Endothelial cell of umbilical vein (primary cell): Measurements from ENCODE around the gene CCT3. TPM values are rescaled to one million over a fixed set of nuclear protein-coding genes. Genes with fewer than 3 reads are reported as not detected.

Experiments
- BruUV-seq: library from RNA; stranded (reverse); fragments of 400-500 nt; replicated peaks from 2 replicates; lab custom pipeline; 2021; lab: Mats Ljungman, UMichigan
- CTCF ChIA-PET: fragments of 300-600, 350-600 bp; sonication (Branson Sonifier 250); formaldehyde crosslinking; loops from one replicate; lab custom pipeline; 2021; ENCODE audit warnings: antibody characterized with exemption, inconsistent platforms; lab: Charles Lee
- POLR2A ChIA-PET: fragments of 300-600, 350-600 bp; sonication (Branson Sonifier 250); formaldehyde crosslinking; loops from one replicate; lab custom pipeline; 2021; ENCODE audit warnings: antibody characterized with exemption, inconsistent platforms; lab: Charles Lee
- DNase-seq: peaks from one replicate; pipeline ENCODE4 v3.0.0-alpha.2; 2011; ENCODE audit warnings: low read depth, low spot score
- FAIRE-seq: peaks from 2 replicates; lab custom pipeline; 2011; peaks lifted over from hg19 to GRCh38; lab: Jason Lieb, UNC
- H2AFZ ChIP-seq: 2 replicates; pipeline ENCODE4 v1.6.0; 2012; ENCODE audit warnings: low read depth, low read length, control low read depth, inconsistent platforms
- H3K27ac ChIP-seq: 2 replicates; pipeline ENCODE4 v1.5.1; 2011; ENCODE audit warnings: low read depth, mild to moderate bottlenecking, control low read depth, low read length, moderate library complexity; ENCODE audit not compliant: insufficient read depth
- H3K27me3 ChIP-seq, 2 experiments: 2 replicates each; pipeline versions ENCODE4 v1.6.0 to v1.6.1; 2011; ENCODE audit warnings: low read length in 2 of 2, mixed read lengths in 1 of 2; ENCODE audit not compliant: control insufficient read depth in 2 of 2, insufficient read depth in 2 of 2
- H3K36me3 ChIP-seq, 2 experiments: 2 replicates in 1 of 2; 3 replicates in 1 of 2; pipeline ENCODE4 v1.5.1; 2011; ENCODE audit warnings: low read length in 2 of 2, mild to moderate bottlenecking in 1 of 2, moderate library complexity in 1 of 2; ENCODE audit not compliant: control insufficient read depth in 2 of 2, insufficient read depth in 2 of 2; ENCODE audit errors: extremely low read depth in 1 of 2
- H3K4me1 ChIP-seq: 3 replicates; pipeline ENCODE4 v1.5.1; 2011; ENCODE audit warnings: mild to moderate bottlenecking, low read length; ENCODE audit not compliant: control insufficient read depth, insufficient read depth; ENCODE audit errors: extremely low read depth
- H3K4me2 ChIP-seq: 2 replicates; pipeline ENCODE4 v1.6.1; 2011; ENCODE audit warnings: low read length, control low read depth, mixed read lengths; ENCODE audit not compliant: insufficient read depth
- H3K4me3 ChIP-seq, 3 experiments: fragments of 200-600 bp in 1 of 3; sonication (generic), shearing (Covaris generic) in 1 of 3; replicated peaks in 1 of 3; 2 replicates each; pipeline ENCODE4 v1.5.1; 2011 to 2016; ENCODE audit warnings: control low read depth in 3 of 3, low read length in 3 of 3, mild to moderate bottlenecking in 2 of 3, inconsistent platforms in 1 of 3, low read depth in 1 of 3, moderate library complexity in 1 of 3; ENCODE audit not compliant: insufficient read depth in 1 of 3
- H3K79me2 ChIP-seq: 2 replicates; pipeline ENCODE4 v1.6.0; 2012; ENCODE audit warnings: low read length, inconsistent platforms; ENCODE audit not compliant: control insufficient read depth, insufficient read depth
- H3K9ac ChIP-seq: replicated peaks from 2 replicates; pipeline ENCODE3; 2011; ENCODE audit warnings: low read length, control low read depth; ENCODE audit not compliant: insufficient read depth; ENCODE audit errors: extremely low read depth
- H3K9me1 ChIP-seq: replicated peaks from 3 replicates; pipeline ENCODE4 v1.6.0; 2011; ENCODE audit warnings: mild to moderate bottlenecking, low read length; ENCODE audit not compliant: control insufficient read depth, insufficient read depth; ENCODE audit errors: extremely low read depth
- H3K9me3 ChIP-seq: replicated peaks from 2 replicates; pipeline ENCODE4 v1.5.1; 2012; ENCODE audit warnings: low read length, inconsistent platforms; ENCODE audit not compliant: control insufficient read depth, insufficient read depth
- H4K20me1 ChIP-seq: replicated peaks from 2 replicates; pipeline ENCODE3; 2011; ENCODE audit warnings: mild to moderate bottlenecking, low read length; ENCODE audit not compliant: control insufficient read depth, insufficient read depth; ENCODE audit errors: extremely low read depth
- EZH2 ChIP-seq: IDR thresholded peaks from 2 replicates; pipeline ENCODE4 v1.6.1; 2012; ENCODE audit warnings: borderline replicate concordance, low read depth, mild to moderate bottlenecking, moderate library complexity, low read length, inconsistent platforms; ENCODE audit not compliant: severe bottlenecking
- FOS ChIP-seq: IDR thresholded peaks from 2 replicates; pipeline ENCODE4 v1.6.1; 2011; ENCODE audit warnings: mild to moderate bottlenecking, low read length, moderate library complexity, borderline replicate concordance; ENCODE audit not compliant: insufficient read depth
- GATA2 ChIP-seq: IDR thresholded peaks from 2 replicates; pipeline ENCODE4 v1.7.0; 2011; ENCODE audit warnings: low read depth, mild to moderate bottlenecking, moderate library complexity, mixed read lengths, low read length; ENCODE audit not compliant: insufficient read length, insufficient read depth
- JUN ChIP-seq: IDR thresholded peaks from 2 replicates; pipeline ENCODE4 v1.6.1; 2011; ENCODE audit warnings: borderline replicate concordance, low read depth; ENCODE audit not compliant: insufficient read length, insufficient read depth
- MYC ChIP-seq: IDR thresholded peaks from one replicate; pipeline ENCODE4 v1.6.1; 2011; ENCODE audit warnings: mild to moderate bottlenecking, low read depth, low read length
- POLR2A ChIP-seq: IDR thresholded peaks from 2 replicates; pipeline ENCODE4 v1.6.1; 2012; ENCODE audit warnings: low read depth, mild to moderate bottlenecking, control low read depth, low read length
- POLR2AphosphoS5 ChIP-seq: IDR thresholded peaks from 2 replicates; pipeline ENCODE4 v1.6.1; 2012; ENCODE audit warnings: low read depth, mild to moderate bottlenecking, control low read depth, low read length, moderate library complexity; ENCODE audit not compliant: insufficient read depth
- dilution Hi-C: fragments of 300-500 bp; cut with MboI; formaldehyde crosslinking; loops from one replicate; pipeline ENCODE4 v1.15.0; 2019; ENCODE audit warnings: low sequenced_read_pairs; ENCODE audit not compliant: extremely low pct_ligation_motif_present
- intact Hi-C: fragments of 100-400 bp; cut with micrococcal nuclease; formaldehyde crosslinking; loops from one replicate; pipeline ENCODE4 v1.10.0; 2022
- polyA plus RNA-seq, 4 experiments: library from polyadenylated mRNA; depleted of rRNA in 3 of 4; stranded (reverse) in 3 of 4; unstranded in 1 of 4; fragments of >200 nt; gene quantifications; 2 replicates each; pipeline versions ENCODE4 v1.2.1 to v1.2.3, GENCODE V29; 2011 to 2012; ENCODE audit warnings: missing spikeins in 1 of 4
- total RNA-seq: library from RNA; stranded (reverse); gene quantifications from 2 replicates; pipeline ENCODE4 v1.2.3, GENCODE V29; 2021
- TF ChIP-seq, protein P1 (sequence below): IDR thresholded peaks from 2 replicates; pipeline ENCODE4 v1.6.1; 2011; ENCODE audit not compliant: insufficient read depth, insufficient read length
- TF ChIP-seq, protein P2 (sequence below), 2 donors: IDR thresholded peaks; 1 replicate in 1 of 2; 2 replicates in 1 of 2; pipeline ENCODE4 v1.5.1; 2011; ENCODE audit warnings: low read length in 2 of 2, mild to moderate bottlenecking in 2 of 2, moderate library complexity in 2 of 2, control low read depth in 1 of 2, inconsistent platforms in 1 of 2, low read depth in 1 of 2; ENCODE audit not compliant: insufficient read depth in 1 of 2; ENCODE audit errors: extremely low read depth in 1 of 2

Gene CCT3
- total and polyA plus RNA-seq, 2 donors (not counting 3 experiments of a cell fraction or from before 2014, with no cell fraction given), result 276 to 367 TPM

DNA sequence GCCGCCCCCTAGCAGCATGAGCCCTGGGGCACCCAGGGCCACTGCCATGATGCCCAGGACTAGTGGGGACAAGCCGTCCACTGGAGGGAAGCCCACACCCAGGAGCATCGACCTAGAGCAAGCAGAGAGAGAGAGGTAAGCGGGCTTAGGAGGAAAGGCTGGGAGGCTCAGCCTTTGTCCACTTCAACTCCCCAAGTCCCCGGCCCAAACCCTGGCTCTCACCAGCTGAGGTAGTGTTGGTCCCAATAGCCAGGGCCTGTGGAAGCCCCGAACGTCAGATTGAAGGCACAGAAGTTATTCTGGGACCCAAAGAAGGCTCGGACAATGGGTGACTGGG lies 45.0 kb downstream of the CCT3 start:
- Histone ChIP-seq H3K27me3 (no peaks in the 10 kb centered on the region), H3K4me2 (no peak overlapping the region), H3K9me1 (no peaks in the 10 kb centered on the region), H3K9me3 (no peaks in the 10 kb centered on the region), H3K4me1 (peaks cover 10% of the 10 kb centered on the region), H3K27ac (no peak overlapping the region), H3K9ac (no peak overlapping the region), H3K79me2 (peaks cover 6% of the 10 kb centered on the region), H2AFZ (no peak overlapping the region), H4K20me1 (no peaks in the 10 kb centered on the region), H3K36me3 (peaks cover 0 to 4% of the 10 kb centered on the region in 2 experiments), H3K4me3 (no peak overlapping the region)
- CTCF ChIA-PET, result no interaction called here
- POLR2A ChIA-PET, result no interaction called here
- DNase-seq (no peak), FAIRE-seq (no peak)
- no peak for TF ChIP-seq MYC
- TF ChIP-seq, protein P1, sequence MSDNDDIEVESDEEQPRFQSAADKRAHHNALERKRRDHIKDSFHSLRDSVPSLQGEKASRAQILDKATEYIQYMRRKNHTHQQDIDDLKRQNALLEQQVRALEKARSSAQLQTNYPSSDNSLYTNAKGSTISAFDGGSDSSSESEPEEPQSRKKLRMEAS, result no peak
- TF ChIP-seq, protein P2, sequence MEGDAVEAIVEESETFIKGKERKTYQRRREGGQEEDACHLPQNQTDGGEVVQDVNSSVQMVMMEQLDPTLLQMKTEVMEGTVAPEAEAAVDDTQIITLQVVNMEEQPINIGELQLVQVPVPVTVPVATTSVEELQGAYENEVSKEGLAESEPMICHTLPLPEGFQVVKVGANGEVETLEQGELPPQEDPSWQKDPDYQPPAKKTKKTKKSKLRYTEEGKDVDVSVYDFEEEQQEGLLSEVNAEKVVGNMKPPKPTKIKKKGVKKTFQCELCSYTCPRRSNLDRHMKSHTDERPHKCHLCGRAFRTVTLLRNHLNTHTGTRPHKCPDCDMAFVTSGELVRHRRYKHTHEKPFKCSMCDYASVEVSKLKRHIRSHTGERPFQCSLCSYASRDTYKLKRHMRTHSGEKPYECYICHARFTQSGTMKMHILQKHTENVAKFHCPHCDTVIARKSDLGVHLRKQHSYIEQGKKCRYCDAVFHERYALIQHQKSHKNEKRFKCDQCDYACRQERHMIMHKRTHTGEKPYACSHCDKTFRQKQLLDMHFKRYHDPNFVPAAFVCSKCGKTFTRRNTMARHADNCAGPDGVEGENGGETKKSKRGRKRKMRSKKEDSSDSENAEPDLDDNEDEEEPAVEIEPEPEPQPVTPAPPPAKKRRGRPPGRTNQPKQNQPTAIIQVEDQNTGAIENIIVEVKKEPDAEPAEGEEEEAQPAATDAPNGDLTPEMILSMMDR (IDR thresholded peaks at IDR 0.05; ENCODE audit: extremely low read depth in 1 of 2, insufficient read depth in 1 of 2, low read depth in 1 of 2, low read length in 2 of 2), result no peak
- TF ChIP-seq JUN, result no peak
- TF ChIP-seq EZH2, result no peak
- no peak for TF ChIP-seq POLR2AphosphoS5
- TF ChIP-seq GATA2, result no peak
- no peak for TF ChIP-seq POLR2A
- TF ChIP-seq FOS, result no peak
- BruUV-seq, result no TSS peak
- intact Hi-C loops (no loop called here), dilution Hi-C loops (no loop called here)
